ENCODE data around the gene FGGY. TPM values are rescaled to one million over a fixed set of nuclear protein-coding genes. Genes with fewer than 3 reads are reported as not detected.

Gene FGGY
- total and polyA plus RNA-seq, 2 donors (not counting 3 experiments of a cell fraction or from before 2014, with no cell fraction given): 5.6 to 6.4 TPM

GRCh38 chr1:59640851-59641250 lies 344.0 kb downstream of the FGGY start:
- Histone ChIP-seq H2AFZ (ENCODE audit: low read depth, low read length) (no peak overlapping the region), H3K9ac (replicated peaks; ENCODE audit: extremely low read depth, insufficient read depth, low read length) (no peak overlapping the region), H3K4me1 (ENCODE audit: control insufficient read depth, extremely low read depth, insufficient read depth, low read length) (no peaks in the 10 kb centered on the region), H3K27ac (ENCODE audit: insufficient read depth, low read depth, low read length) (no peak overlapping the region), H3K9me1 (replicated peaks; ENCODE audit: control insufficient read depth, extremely low read depth, insufficient read depth, low read length) (no peaks in the 10 kb centered on the region), H3K79me2 (ENCODE audit: control insufficient read depth, insufficient read depth, low read length) (no peaks in the 10 kb centered on the region), H3K36me3 (ENCODE audit: control insufficient read depth in 2 of 2, extremely low read depth in 1 of 2, insufficient read depth in 2 of 2, low read length in 2 of 2) (no peaks in the 10 kb centered on the region), H3K27me3 (ENCODE audit: control insufficient read depth in 2 of 2, insufficient read depth in 2 of 2, low read length in 2 of 2) (no peaks in the 10 kb centered on the region), H3K9me3 (replicated peaks; ENCODE audit: control insufficient read depth, insufficient read depth, low read length) (no peaks in the 10 kb centered on the region), H4K20me1 (replicated peaks; ENCODE audit: control insufficient read depth, extremely low read depth, insufficient read depth, low read length) (no peaks in the 10 kb centered on the region), H3K4me2 (ENCODE audit: insufficient read depth, low read length) (no peak overlapping the region), H3K4me3 (replicated peaks in 1 of 3; ENCODE audit: insufficient read depth in 1 of 3, low read depth in 1 of 3, low read length in 3 of 3) (no peak overlapping the region)
- intact Hi-C loops (cut with micrococcal nuclease): no loop called here
- FAIRE-seq (no peak), DNase-seq (ENCODE audit: low read depth, low spot score) (no peak)
- CTCF ChIA-PET: no interaction called here
- dilution Hi-C loops (cut with MboI; ENCODE audit: extremely low pct_ligation_motif_present, low sequenced_read_pairs): no loop called here
- POLR2A ChIA-PET: no interaction called here
- no peak for TF ChIP-seq POLR2AphosphoS5 (IDR thresholded peaks at IDR 0.05; ENCODE audit: insufficient read depth, low read depth, low read length)
- TF ChIP-seq MYC (IDR thresholded peaks at IDR 0.05; ENCODE audit: low read depth, low read length): no peak
- TF ChIP-seq, protein P1, sequence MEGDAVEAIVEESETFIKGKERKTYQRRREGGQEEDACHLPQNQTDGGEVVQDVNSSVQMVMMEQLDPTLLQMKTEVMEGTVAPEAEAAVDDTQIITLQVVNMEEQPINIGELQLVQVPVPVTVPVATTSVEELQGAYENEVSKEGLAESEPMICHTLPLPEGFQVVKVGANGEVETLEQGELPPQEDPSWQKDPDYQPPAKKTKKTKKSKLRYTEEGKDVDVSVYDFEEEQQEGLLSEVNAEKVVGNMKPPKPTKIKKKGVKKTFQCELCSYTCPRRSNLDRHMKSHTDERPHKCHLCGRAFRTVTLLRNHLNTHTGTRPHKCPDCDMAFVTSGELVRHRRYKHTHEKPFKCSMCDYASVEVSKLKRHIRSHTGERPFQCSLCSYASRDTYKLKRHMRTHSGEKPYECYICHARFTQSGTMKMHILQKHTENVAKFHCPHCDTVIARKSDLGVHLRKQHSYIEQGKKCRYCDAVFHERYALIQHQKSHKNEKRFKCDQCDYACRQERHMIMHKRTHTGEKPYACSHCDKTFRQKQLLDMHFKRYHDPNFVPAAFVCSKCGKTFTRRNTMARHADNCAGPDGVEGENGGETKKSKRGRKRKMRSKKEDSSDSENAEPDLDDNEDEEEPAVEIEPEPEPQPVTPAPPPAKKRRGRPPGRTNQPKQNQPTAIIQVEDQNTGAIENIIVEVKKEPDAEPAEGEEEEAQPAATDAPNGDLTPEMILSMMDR (IDR thresholded peaks at IDR 0.05; ENCODE audit: extremely low read depth in 1 of 2, insufficient read depth in 1 of 2, low read depth in 1 of 2, low read length in 2 of 2): no peak
- no peak for TF ChIP-seq POLR2A (IDR thresholded peaks at IDR 0.05; ENCODE audit: low read depth, low read length)
- TF ChIP-seq JUN (IDR thresholded peaks at IDR 0.05; ENCODE audit: borderline replicate concordance, insufficient read depth, insufficient read length, low read depth): no peak
- no peak for TF ChIP-seq FOS (IDR thresholded peaks at IDR 0.05; ENCODE audit: borderline replicate concordance, insufficient read depth, low read length)
- TF ChIP-seq GATA2 (IDR thresholded peaks at IDR 0.05; ENCODE audit: insufficient read depth, insufficient read length, low read depth, low read length): no peak
- TF ChIP-seq EZH2 (IDR thresholded peaks at IDR 0.05; ENCODE audit: borderline replicate concordance, low read depth, low read length, severe bottlenecking): no peak
- TF ChIP-seq, protein P2, sequence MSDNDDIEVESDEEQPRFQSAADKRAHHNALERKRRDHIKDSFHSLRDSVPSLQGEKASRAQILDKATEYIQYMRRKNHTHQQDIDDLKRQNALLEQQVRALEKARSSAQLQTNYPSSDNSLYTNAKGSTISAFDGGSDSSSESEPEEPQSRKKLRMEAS (IDR thresholded peaks at IDR 0.05; ENCODE audit: insufficient read depth, insufficient read length): no peak
- no TSS peak for BruUV-seq (replicated peaks)

All from endothelial cell of umbilical vein (primary cell).